GM12864 (cell line): Measurements from ENCODE around the gene MARCOL.

Experiments
- DNase-seq: peaks from one replicate; pipeline ENCODE4 v3.0.0-alpha.2; 2011; ENCODE audit warnings: low read depth
- H3K4me3 ChIP-seq: 2 replicates; pipeline ENCODE4 v1.5.1; 2011; ENCODE audit warnings: mild to moderate bottlenecking, low read depth, low read length, control low read depth
- CTCF ChIP-seq: IDR thresholded peaks from 2 replicates; pipeline ENCODE4 v1.5.1; 2011; ENCODE audit warnings: low read depth, mild to moderate bottlenecking, moderate library complexity, low read length, control low read depth, inconsistent platforms; ENCODE audit errors: missing control alignments

The MARCOL gene

GRCh38 chr5:148290271-148291195 is 52.2 kb downstream of the MARCOL start:
- DNase-seq, result no peak
- TF ChIP-seq CTCF, result peak; percentile 33

More at GRCh38 chr5:148290271-148291195, 52.2 kb downstream of the MARCOL start:
- no peak overlapping the region for H3K4me3 ChIP-seq
